Stomach (tissue), 4 donors: ENCODE data around the gene GZMH.
"Not testable (repeated sequence)": the region's sequence is repeated elsewhere in the genome, so short reads cannot be mapped to it uniquely, and the experiment has no call there.

Experiments
- EP300 ChIP-seq: sonication (generic); formaldehyde crosslinking; IDR thresholded peaks from one replicate; pipeline ENCODE4 v1.6.1; 2017; ENCODE audit warnings: antibody characterized with exemption
- POLR2A ChIP-seq, 4 donors: fragments of 450-650 bp; IDR thresholded peaks; one replicate each; pipeline ENCODE4 v1.6.1; 2016; ENCODE audit warnings: antibody characterized with exemption in 4 of 4, control low read depth in 2 of 4, mild to moderate bottlenecking in 1 of 4, moderate library complexity in 1 of 4
- TF ChIP-seq, protein P1 (sequence below), 7 experiments: fragments of 450-650 bp in 4 of 7; fragments of 200-600 bp in 3 of 7; sonication (generic) in 3 of 7; IDR thresholded peaks; one replicate each; pipeline ENCODE4 v1.5.1; 2016 to 2019; ENCODE audit warnings: antibody characterized with exemption in 7 of 7, control low read depth in 2 of 7, mild to moderate bottlenecking in 1 of 7

DNA sequence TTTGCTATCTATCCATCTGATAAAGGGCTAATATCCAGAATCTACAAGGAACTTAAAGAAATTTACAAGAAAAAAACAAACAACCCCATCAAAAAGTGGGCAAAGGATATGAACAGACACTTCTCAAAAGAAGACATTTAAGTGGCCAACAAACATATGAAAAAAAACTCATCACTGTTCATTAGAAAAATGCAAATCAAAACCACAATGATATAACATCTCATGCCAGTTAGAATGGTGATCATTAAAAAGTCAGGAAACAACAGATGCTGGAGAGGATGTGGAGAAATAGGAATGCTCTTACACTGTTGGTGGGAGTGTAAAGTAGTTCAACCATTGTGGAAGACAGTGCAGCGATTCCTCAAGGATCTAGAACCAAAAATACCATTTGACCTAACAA is 38.9 kb upstream of the GZMH start:
- TF ChIP-seq POLR2A (IDR thresholded peaks at IDR 0.05); EP300: not testable (repeated sequence)
- TF ChIP-seq, protein P1, sequence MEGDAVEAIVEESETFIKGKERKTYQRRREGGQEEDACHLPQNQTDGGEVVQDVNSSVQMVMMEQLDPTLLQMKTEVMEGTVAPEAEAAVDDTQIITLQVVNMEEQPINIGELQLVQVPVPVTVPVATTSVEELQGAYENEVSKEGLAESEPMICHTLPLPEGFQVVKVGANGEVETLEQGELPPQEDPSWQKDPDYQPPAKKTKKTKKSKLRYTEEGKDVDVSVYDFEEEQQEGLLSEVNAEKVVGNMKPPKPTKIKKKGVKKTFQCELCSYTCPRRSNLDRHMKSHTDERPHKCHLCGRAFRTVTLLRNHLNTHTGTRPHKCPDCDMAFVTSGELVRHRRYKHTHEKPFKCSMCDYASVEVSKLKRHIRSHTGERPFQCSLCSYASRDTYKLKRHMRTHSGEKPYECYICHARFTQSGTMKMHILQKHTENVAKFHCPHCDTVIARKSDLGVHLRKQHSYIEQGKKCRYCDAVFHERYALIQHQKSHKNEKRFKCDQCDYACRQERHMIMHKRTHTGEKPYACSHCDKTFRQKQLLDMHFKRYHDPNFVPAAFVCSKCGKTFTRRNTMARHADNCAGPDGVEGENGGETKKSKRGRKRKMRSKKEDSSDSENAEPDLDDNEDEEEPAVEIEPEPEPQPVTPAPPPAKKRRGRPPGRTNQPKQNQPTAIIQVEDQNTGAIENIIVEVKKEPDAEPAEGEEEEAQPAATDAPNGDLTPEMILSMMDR (IDR thresholded peaks at IDR 0.05): not testable (repeated sequence)
